SJSA1 (cell line): Measurements from ENCODE around the gene FBXL2. TPM values are rescaled to one million over a fixed set of nuclear protein-coding genes. Genes with fewer than 3 reads are reported as not detected.

Experiments used
- DNase-seq, 2 experiments: peaks; one replicate each; pipeline ENCODE4 v3.0.0-alpha.2; 2015 to 2020; ENCODE audit warnings: low spot score in 2 of 2, low read depth in 1 of 2
- H3K27ac ChIP-seq: fragments of 250-450 bp; sonication (Bioruptor Pico); 2 replicates; pipeline ENCODE4 v1.5.1; 2020; ENCODE audit warnings: mild to moderate bottlenecking, moderate library complexity
- H3K27me3 ChIP-seq: fragments of 250-450 bp; sonication (Bioruptor Pico); replicated peaks from 2 replicates; pipeline ENCODE4 v1.5.1; 2020; ENCODE audit warnings: mild to moderate bottlenecking, moderate library complexity
- H3K36me3 ChIP-seq: fragments of 250-450 bp; sonication (Bioruptor Pico); 2 replicates; pipeline ENCODE4 v1.5.1; 2020; ENCODE audit warnings: mild to moderate bottlenecking
- H3K4me1 ChIP-seq: fragments of 250-450 bp; sonication (Bioruptor Pico); replicated peaks from 2 replicates; pipeline ENCODE4 v1.6.1; 2021; ENCODE audit warnings: mild to moderate bottlenecking
- H3K4me3 ChIP-seq: fragments of 250-450 bp; sonication (Bioruptor Pico); 2 replicates; pipeline ENCODE4 v1.5.1; 2020; ENCODE audit warnings: mild to moderate bottlenecking
- H3K9me3 ChIP-seq: fragments of 250-450 bp; sonication (Bioruptor Pico); replicated peaks from 2 replicates; pipeline ENCODE4 v1.5.1; 2020; ENCODE audit warnings: mild to moderate bottlenecking
- total RNA-seq: library from RNA; depleted of rRNA; stranded (reverse); fragments of >200 nt; shearing (Covaris generic); gene quantifications from 2 replicates; pipeline ENCODE4 v1.2.3, GENCODE V29; 2014

Gene FBXL2
- total RNA-seq, 1 experiment from 2014 or later = 11.2 TPM

- DNase-seq = no peak
- Histone ChIP-seq H3K4me3 (no peak overlapping the region), H3K27me3 (no peaks in the 10 kb centered on the region), H3K9me3 (no peaks in the 10 kb centered on the region), H3K4me1 (no peaks in the 10 kb centered on the region), H3K36me3 (no peaks in the 10 kb centered on the region), H3K27ac (no peak overlapping the region)
Observed at GRCh38 chr3:33269385-33269784, 7.9 kb upstream of the FBXL2 start.

DNA sequence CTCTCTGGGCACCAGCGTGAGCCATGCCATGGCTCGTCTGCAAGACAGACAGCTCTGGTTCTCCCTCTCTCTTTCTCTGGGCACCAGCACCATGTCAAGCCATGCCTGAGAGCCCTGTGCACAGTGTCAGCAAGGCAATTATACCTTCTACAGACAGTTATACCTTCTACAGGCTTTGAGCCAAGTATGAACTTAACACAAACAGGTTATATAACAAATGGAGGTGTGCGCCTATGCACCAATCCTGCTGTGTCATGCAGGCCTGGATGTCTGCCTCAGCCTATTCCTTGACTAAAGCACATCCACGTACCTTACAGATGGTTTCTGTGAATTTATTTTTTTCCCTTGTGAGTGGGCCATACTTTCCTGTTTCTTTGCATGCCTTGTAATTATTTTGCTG, 5.9 kb upstream of the FBXL2 start:
- Histone ChIP-seq H3K4me1 (no peaks in the 10 kb centered on the region), H3K4me3 (no peak overlapping the region), H3K27ac (no peak overlapping the region), H3K36me3 (no peaks in the 10 kb centered on the region), H3K27me3 (no peaks in the 10 kb centered on the region), H3K9me3 (no peaks in the 10 kb centered on the region)
- DNase-seq = no peak

DNA sequence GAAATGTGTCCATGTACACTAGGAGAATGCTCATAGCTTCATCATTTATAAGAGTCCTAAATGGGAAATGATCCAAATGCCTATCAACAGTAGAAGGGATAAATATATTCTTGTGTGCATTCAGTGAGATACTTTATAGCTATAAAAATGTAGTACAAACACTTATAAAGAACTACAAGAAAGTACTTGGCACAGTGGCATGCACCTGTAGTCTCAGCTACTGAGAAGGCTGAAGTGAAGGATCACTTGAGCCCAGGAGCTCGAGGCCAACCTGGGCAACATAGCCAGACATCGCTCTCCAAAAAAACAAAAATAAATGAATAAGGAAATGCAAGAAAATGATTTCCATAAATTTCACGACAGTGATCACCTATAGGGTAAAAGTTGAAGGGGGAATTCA, 3.6 kb upstream of the FBXL2 start:
- no peak overlapping the region for H3K27ac ChIP-seq
- no peaks in the 10 kb centered on the region for H3K27me3 ChIP-seq
- no peak overlapping the region for H3K4me3 ChIP-seq
- peaks cover 3% of the 10 kb centered on the region; the same call in 1 of the 2 replicates for H3K4me1 ChIP-seq
- H3K36me3 ChIP-seq = peaks cover 5% of the 10 kb centered on the region
- 0 out of 2 replicates have a peak, but pooled peaks cover 3% of the 10 kb centered on the region for H3K9me3 ChIP-seq
- no peak for DNase-seq

- Histone ChIP-seq H3K9me3 (0 out of 2 replicates have a peak, but pooled peaks cover 3% of the 10 kb centered on the region), H3K27me3 (no peaks in the 10 kb centered on the region), H3K4me1 (peaks cover 3% of the 10 kb centered on the region; the same call in 1 of the 2 replicates), H3K36me3 (peaks cover 5% of the 10 kb centered on the region), H3K27ac (no peak overlapping the region), H3K4me3 (peak overlapping the region; percentile 92)
- peak in 1 of 2 experiments; percentile 16 for DNase-seq
Observed at GRCh38 chr3:33278163-33278562, 921 bp downstream of the FBXL2 start.

DNA sequence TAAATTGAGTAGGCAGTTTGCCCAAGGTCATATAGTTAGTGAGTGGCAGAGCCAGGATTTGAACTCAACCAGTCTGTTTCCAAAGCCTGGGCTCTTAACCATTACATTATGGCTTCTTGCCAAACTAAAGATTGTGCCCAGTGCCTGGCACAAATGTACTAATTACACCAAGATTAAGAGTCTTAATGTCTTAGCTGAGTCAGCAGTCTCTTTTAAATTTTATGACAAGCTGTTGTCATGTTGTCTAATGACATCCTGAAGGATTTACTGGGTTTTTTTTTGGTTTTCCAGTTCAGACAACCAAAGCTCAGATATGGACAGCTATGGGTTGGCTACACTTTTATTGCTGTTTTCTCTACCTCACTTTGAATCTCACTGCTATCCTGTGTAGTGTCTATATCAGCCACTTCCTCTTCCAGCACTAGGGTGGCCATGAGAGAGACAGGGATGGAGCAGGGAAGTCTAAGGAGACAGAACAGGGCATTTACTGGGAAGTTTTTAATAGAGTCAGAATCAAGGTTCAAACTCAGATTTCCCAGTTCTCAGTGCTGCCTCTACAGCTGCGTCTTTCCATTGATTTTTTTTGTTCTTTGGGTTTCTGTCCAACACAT, 10.5 kb downstream of the FBXL2 start:
- no peak for DNase-seq
- no peaks in the 10 kb centered on the region for H3K36me3 ChIP-seq
- H3K9me3 ChIP-seq = no peaks in the 10 kb centered on the region
- H3K4me3 ChIP-seq = no peak overlapping the region
- no peak overlapping the region for H3K27ac ChIP-seq
- H3K4me1 ChIP-seq = no peaks in the 10 kb centered on the region
- no peaks in the 10 kb centered on the region for H3K27me3 ChIP-seq

DNA sequence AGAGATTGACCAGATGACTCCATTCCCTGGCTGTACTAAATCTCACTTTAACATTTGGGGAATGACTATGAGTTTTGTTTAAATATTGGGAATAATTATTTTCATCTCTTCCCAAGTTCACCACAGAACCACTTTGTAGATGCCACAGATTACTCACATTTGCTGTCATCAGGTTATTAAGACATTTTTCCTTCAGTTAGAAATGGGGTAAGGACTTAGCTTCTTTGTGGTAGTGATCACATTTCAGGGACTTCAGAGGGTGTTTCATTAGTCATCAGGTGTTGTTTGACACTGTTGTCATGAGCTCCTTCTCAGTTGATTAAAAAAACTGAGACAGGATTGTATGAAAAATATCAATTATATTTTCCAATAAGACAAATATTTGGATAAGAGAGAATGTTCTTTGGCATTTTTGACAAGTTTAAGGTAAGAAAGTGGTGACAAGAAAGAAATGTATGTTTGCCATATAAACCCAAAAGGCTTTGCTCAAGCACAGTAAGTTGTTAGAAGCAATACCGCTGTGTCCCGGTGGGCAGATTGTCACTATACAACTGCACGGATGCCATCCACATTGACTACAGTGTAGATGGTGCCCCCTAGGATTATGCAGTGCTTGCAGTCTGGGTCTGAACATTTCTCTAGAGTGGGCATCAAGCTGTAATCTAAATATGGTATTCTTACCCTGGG, 22.3 kb downstream of the FBXL2 start:
- Histone ChIP-seq H3K4me3 (no peak overlapping the region), H3K36me3 (peaks cover 7% of the 10 kb centered on the region), H3K27ac (peak overlapping the region; percentile 91), H3K27me3 (no peaks in the 10 kb centered on the region), H3K9me3 (no peaks in the 10 kb centered on the region), H3K4me1 (peaks cover 23% of the 10 kb centered on the region)
- no peak for DNase-seq

GRCh38 chr3:33312361-33312760, 35.1 kb downstream of the FBXL2 start:
- Histone ChIP-seq H3K27me3 (no peaks in the 10 kb centered on the region), H3K27ac (no peak overlapping the region), H3K4me1 (peaks cover 32% of the 10 kb centered on the region), H3K36me3 (peaks cover 7% of the 10 kb centered on the region), H3K9me3 (no peaks in the 10 kb centered on the region; the same call in 1 of the 2 replicates), H3K4me3 (no peak overlapping the region)
- DNase-seq = no peak

DNA sequence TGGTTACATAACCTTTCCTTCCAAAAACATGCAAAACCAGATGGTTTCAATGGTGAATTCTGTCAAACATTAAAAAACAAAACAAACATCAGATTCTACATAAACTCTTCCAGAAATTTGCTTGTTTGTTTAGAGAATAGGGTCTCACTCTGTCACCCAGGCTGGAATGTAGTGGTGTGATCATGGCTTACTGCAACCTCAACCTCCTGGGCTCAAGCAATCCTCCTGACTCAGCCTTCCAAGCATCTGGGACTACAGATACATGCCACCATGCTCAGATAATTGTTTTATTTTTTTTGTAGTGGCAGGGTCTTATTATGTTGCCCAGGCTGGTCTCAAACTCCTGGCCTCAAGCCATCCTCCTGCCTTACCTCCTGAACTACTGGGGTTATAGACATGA, 36.1 kb downstream of the FBXL2 start:
- Histone ChIP-seq H3K27me3 (no peaks in the 10 kb centered on the region), H3K9me3 (no peaks in the 10 kb centered on the region; the same call in 1 of the 2 replicates), H3K27ac (peak overlapping the region; percentile 28; the same call in 1 of the 2 replicates), H3K36me3 (peaks cover 7% of the 10 kb centered on the region), H3K4me1 (peaks cover 41% of the 10 kb centered on the region), H3K4me3 (no peak overlapping the region)
- DNase-seq = peak; percentile 57 to 73

DNA sequence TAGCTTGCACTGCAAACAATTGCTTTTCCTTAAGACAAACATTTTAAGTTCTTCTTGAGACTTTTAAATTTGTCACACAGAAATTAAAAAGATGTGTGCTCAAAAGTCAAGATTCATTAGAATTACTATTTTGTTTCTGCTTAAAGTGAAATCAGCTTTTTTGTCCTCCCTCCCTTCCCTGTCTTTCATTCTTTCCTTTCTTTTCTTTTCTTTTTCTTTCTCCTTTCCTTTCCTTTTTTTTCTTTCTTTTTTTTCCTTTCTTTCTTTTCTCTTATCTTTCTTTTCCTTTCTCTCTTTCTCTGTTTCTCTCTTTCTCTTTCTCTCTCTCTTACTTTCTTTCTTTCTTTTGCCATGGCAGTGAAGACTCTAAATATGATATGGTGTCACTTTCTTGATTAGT, 37.8 kb downstream of the FBXL2 start:
- no peaks in the 10 kb centered on the region for H3K27me3 ChIP-seq
- H3K4me3 ChIP-seq = no peak overlapping the region
- peaks cover 7% of the 10 kb centered on the region; the same call in 1 of the 2 replicates for H3K36me3 ChIP-seq
- H3K27ac ChIP-seq = peak overlapping the region; percentile 72
- H3K9me3 ChIP-seq = no peaks in the 10 kb centered on the region; the same call in 1 of the 2 replicates
- H3K4me1 ChIP-seq = peaks cover 42% of the 10 kb centered on the region
- DNase-seq = no peak

GRCh38 chr3:33315826-33316225, 38.6 kb downstream of the FBXL2 start:
- peak in 1 of 2 experiments; percentile 55 for DNase-seq
- H3K27ac ChIP-seq = peak overlapping the region; percentile 72

DNA sequence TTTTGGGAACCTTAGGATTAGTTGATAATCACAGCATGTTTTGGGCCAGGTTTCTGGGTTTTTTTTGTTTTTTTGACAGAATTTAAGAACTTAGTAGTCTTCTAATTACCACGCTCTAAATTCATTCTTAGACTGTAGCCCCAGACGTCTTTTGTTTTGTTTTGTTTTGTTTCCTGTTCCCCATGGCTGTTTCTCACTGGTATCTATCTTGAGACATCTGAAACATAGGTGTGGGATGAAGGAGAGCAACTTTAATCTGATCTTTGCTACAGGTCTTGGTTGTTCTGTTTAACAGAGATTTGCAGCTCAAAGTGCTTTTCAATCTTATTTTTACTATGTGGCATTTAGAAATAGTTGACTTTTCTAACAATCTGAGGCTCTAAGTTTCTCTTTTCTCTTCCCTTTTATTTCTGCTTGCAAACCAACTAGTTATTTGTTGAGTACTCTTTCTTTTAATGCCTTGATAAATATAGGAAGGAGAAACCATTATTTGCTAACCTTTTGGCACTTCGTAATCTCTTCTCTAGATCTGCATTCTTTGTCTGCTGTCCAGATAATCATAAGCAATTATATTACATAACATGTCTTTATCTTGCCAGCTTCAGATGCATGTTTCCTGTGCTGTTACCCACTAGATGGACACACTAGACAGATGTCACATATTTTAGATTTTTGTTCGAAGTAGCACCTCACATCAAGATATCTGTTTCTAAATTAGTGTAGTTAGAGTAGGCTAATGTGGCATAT, 40.9 kb downstream of the FBXL2 start:
- Histone ChIP-seq H3K27ac (peak overlapping the region; percentile 9; the same call in 1 of the 2 replicates), H3K36me3 (peaks cover 4% of the 10 kb centered on the region; the same call in 1 of the 2 replicates), H3K9me3 (peaks cover 3% of the 10 kb centered on the region; the same call in 1 of the 2 replicates), H3K4me1 (peaks cover 39% of the 10 kb centered on the region), H3K4me3 (no peak overlapping the region), H3K27me3 (no peaks in the 10 kb centered on the region)
- no peak for DNase-seq

More at GRCh38 chr3:33315826-33316225, 38.6 kb downstream of the FBXL2 start:
- no peaks in the 10 kb centered on the region for H3K27me3 ChIP-seq
- H3K4me1 ChIP-seq = peaks cover 42% of the 10 kb centered on the region
- peaks cover 5% of the 10 kb centered on the region; the same call in 1 of the 2 replicates for H3K36me3 ChIP-seq
- H3K9me3 ChIP-seq = no peaks in the 10 kb centered on the region; the same call in 1 of the 2 replicates
- no peak overlapping the region for H3K4me3 ChIP-seq

DNA sequence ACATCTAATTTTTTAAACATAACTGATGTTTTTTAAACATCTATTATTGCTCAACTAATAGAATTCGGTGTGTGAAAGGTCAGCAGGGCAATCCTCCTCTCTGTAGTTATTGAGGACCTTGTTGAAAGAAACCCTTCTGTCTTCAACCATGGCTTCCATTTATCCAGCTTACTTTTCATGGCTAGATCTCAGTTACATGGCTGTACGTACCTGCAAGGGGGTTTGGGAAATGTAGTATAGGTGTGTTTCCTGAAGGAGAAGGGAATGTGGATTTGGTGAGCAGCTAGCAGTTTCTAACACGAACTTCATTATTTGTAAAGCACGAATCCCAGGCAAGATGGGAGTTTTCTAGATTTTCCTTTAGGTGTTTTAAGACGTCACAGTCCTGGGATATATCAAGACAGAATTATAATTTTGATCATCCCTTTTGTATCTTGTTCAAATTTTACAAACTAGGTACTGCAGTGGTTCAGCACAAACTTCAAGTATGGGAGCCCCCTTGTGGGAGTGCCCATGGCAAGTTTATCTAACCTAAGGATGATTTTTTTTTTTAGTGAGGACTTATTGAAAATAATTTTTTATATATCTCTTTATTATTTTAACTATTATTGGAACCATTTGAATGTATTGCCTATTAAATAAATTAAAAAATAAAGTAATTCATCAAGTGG, 41.6 kb downstream of the FBXL2 start:
- no peak overlapping the region for H3K4me3 ChIP-seq
- H3K9me3 ChIP-seq = peaks cover 3% of the 10 kb centered on the region; the same call in 1 of the 2 replicates
- no peaks in the 10 kb centered on the region for H3K27me3 ChIP-seq
- H3K27ac ChIP-seq = no peak overlapping the region
- DNase-seq = no peak
- peaks cover 4% of the 10 kb centered on the region; the same call in 1 of the 2 replicates for H3K36me3 ChIP-seq
- H3K4me1 ChIP-seq = peaks cover 35% of the 10 kb centered on the region

DNA sequence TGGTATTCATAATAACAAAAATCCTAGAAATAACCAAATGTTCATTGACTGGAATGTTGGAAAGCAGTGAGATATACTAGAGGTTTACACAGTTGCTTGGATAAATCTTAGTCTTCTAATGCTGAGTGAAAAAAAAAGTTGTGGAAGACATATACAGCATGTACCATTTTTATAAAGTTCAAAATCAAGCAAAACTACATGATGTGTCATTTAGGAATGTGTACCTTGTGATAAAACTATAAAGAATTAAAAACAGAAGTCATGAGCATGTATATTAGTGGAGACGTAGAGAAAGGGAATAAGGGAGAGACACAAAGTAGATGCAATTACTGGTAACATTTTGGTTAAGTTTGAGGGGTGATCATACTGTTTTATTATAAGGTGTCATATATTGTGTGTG, 45.2 kb downstream of the FBXL2 start:
- no peak for DNase-seq
- Histone ChIP-seq H3K4me3 (no peak overlapping the region), H3K27me3 (no peaks in the 10 kb centered on the region), H3K4me1 (peaks cover 10% of the 10 kb centered on the region), H3K9me3 (peaks cover 3% of the 10 kb centered on the region; the same call in 1 of the 2 replicates), H3K36me3 (peaks cover 4% of the 10 kb centered on the region; the same call in 1 of the 2 replicates), H3K27ac (no peak overlapping the region)
